T-helper 17 cell (primary cell): ENCODE measurements around the gene PSMD13. TPM values are rescaled to one million over a fixed set of nuclear protein-coding genes. Genes with fewer than 3 reads are reported as not detected.

Source experiments
- ATAC-seq: fragments of 150-1000 bp; cut with Tn5 transposase; 2 replicates; pipeline ENCODE4 v1.10.0; 2021; ENCODE audit warnings: mild to moderate bottlenecking, moderate library complexity
- DNase-seq, 3 donors: peaks; one replicate each; pipeline versions ENCODE4 v3.0.0 to v3.0.0-alpha.2; 2020 to 2021
- H3K9me3 ChIP-seq: one replicate; pipeline ENCODE4 v1.7.0; 2013; ENCODE audit warnings: low read length, mild to moderate bottlenecking; ENCODE audit not compliant: control insufficient read depth, poor library complexity, severe bottlenecking
- H3K27ac Mint-ChIP-seq: one replicate; pipeline ENCODE4 v1.8.0; 2022; ENCODE audit warnings: mild to moderate bottlenecking, moderate library complexity, mixed read lengths
- H3K27me3 Mint-ChIP-seq: one replicate; pipeline ENCODE4 v1.8.0; 2022; ENCODE audit warnings: mixed read lengths
- H3K36me3 Mint-ChIP-seq: one replicate; pipeline ENCODE4 v1.8.0; 2022; ENCODE audit warnings: low read depth, mixed read lengths
- H3K4me1 Mint-ChIP-seq: one replicate; pipeline ENCODE4 v1.8.0; 2022; ENCODE audit warnings: mild to moderate bottlenecking, mixed read lengths
- H3K4me3 Mint-ChIP-seq: one replicate; pipeline ENCODE4 v1.8.0; 2022; ENCODE audit warnings: mild to moderate bottlenecking, moderate library complexity, mixed read lengths
- total RNA-seq, 4 donors: library from RNA in 2 of 4; stranded (reverse) in 2 of 4; gene quantifications; one replicate each; pipeline ENCODE4 v1.2.3 and lab custom pipeline; 2022 to 2026

Gene PSMD13
- total RNA-seq, 2 donors from 2014 or later = 60.6 to 63.6 TPM

GRCh38 chr11:270451-271318 lies 33.9 kb downstream of the PSMD13 start:
- no peak overlapping the region for H3K4me3 Mint-ChIP-seq
- DNase-seq = no peak
- H3K9me3 ChIP-seq = no peaks in the 10 kb centered on the region
- H3K36me3 Mint-ChIP-seq = peaks cover 2% of the 10 kb centered on the region
- H3K4me1 Mint-ChIP-seq = peaks cover 21% of the 10 kb centered on the region
- no peak for ATAC-seq
- no peaks in the 10 kb centered on the region for H3K27me3 Mint-ChIP-seq
- peak overlapping the region; percentile 100 for H3K27ac Mint-ChIP-seq

DNA sequence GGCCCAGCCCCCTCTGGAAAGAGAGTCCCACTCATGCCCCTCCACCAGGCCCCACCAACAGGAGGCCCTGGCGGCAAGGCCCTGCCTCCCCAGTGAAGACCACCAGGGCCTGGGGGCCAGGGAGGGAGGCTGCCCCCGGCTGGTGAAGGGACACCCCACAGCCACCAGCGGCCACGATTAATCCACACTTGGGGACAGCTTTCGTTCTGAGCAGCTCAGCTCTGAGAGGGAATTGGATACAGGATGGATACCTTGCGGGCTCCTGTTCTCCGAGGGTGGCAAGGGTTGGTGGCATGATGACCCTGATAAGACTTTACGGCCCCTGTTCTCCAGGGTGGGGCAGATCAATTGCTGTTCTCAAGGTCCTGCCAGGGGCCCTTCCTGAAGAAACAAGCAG lies 34.5 kb downstream of the PSMD13 start:
- H3K4me1 Mint-ChIP-seq = peaks cover 21% of the 10 kb centered on the region
- H3K9me3 ChIP-seq = no peaks in the 10 kb centered on the region
- H3K27ac Mint-ChIP-seq = no peak overlapping the region
- H3K27me3 Mint-ChIP-seq = no peaks in the 10 kb centered on the region
- ATAC-seq (no peak), DNase-seq (no peak)
- H3K4me3 Mint-ChIP-seq = no peak overlapping the region
- peaks cover 2% of the 10 kb centered on the region for H3K36me3 Mint-ChIP-seq

- H3K27ac Mint-ChIP-seq = no peak overlapping the region
- peaks cover 21% of the 10 kb centered on the region for H3K4me1 Mint-ChIP-seq
Observed at GRCh38 chr11:272195-272930, 35.6 kb downstream of the PSMD13 start.

GRCh38 chr11:272931-273198 lies 36.1 kb downstream of the PSMD13 start:
- ATAC-seq (no peak), DNase-seq (no peak)
- Mint-ChIP-seq H3K27ac (no peak overlapping the region), H3K4me1 (peaks cover 23% of the 10 kb centered on the region), H3K27me3 (no peaks in the 10 kb centered on the region), H3K4me3 (no peak overlapping the region), H3K36me3 (peaks cover 2% of the 10 kb centered on the region)
- no peaks in the 10 kb centered on the region for H3K9me3 ChIP-seq

More at GRCh38 chr11:272195-272930, 35.6 kb downstream of the PSMD13 start:
- H3K9me3 ChIP-seq = no peaks in the 10 kb centered on the region
- ATAC-seq = no peak
- DNase-seq = no peak
- H3K27me3 Mint-ChIP-seq = no peaks in the 10 kb centered on the region
- H3K4me3 Mint-ChIP-seq = no peak overlapping the region
- H3K36me3 Mint-ChIP-seq = peaks cover 2% of the 10 kb centered on the region

GRCh38 chr11:276219-276618 lies 39.4 kb downstream of the PSMD13 start:
- Mint-ChIP-seq H3K4me3 (no peak overlapping the region), H3K36me3 (no peaks in the 10 kb centered on the region), H3K27me3 (peaks cover 5% of the 10 kb centered on the region), H3K27ac (no peak overlapping the region), H3K4me1 (peaks cover 16% of the 10 kb centered on the region)
- no peak for DNase-seq
- ATAC-seq = no peak
- no peaks in the 10 kb centered on the region for H3K9me3 ChIP-seq

GRCh38 chr11:278001-278951 lies 41.5 kb downstream of the PSMD13 start, which contains the start of gene NLRP6:
NLRP6 (plus strand) TSS chr11:278407; CDS start chr11:278570, 163 bp downstream.
- DNase-seq (no peak), ATAC-seq (no peak)
- no peaks in the 10 kb centered on the region for H3K9me3 ChIP-seq
- H3K27me3 Mint-ChIP-seq = peaks cover 5% of the 10 kb centered on the region
- H3K4me1 Mint-ChIP-seq = peaks cover 32% of the 10 kb centered on the region
- H3K36me3 Mint-ChIP-seq = peaks cover 5% of the 10 kb centered on the region
- peak within 1 kb of the TSS; percentile 90 for H3K4me3 Mint-ChIP-seq
- peak within 1 kb of the TSS; percentile 3 for H3K27ac Mint-ChIP-seq

- DNase-seq = no peak
- Mint-ChIP-seq H3K4me1 (peaks cover 32% of the 10 kb centered on the region), H3K4me3 (peak overlapping the region; percentile 90), H3K36me3 (peaks cover 5% of the 10 kb centered on the region), H3K27ac (no peak overlapping the region), H3K27me3 (peaks cover 5% of the 10 kb centered on the region)
- H3K9me3 ChIP-seq = no peaks in the 10 kb centered on the region
- peak; percentile 29 for ATAC-seq
Observed at GRCh38 chr11:279040-279965, 42.5 kb downstream of the PSMD13 start.

DNA sequence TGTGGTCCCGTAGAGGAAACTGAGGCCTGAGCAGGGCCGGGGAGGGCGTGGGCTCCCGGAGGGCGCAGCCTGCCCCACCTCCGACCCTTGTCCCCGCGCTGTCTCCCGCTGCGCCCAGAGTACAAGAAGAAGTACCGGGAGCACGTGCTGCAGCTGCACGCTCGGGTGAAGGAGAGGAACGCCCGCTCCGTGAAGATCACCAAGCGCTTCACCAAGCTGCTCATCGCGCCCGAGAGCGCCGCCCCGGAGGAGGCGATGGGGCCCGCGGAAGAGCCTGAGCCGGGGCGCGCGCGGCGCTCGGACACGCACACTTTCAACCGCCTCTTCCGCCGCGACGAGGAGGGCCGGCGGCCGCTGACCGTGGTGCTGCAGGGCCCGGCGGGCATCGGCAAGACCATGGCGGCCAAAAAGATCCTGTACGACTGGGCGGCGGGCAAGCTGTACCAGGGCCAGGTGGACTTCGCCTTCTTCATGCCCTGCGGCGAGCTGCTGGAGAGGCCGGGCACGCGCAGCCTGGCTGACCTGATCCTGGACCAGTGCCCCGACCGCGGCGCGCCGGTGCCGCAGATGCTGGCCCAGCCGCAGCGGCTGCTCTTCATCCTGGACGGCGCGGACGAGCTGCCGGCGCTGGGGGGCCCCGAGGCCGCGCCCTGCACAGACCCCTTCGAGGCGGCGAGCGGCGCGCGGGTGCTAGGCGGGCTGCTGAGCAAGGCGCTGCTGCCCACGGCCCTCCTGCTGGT lies 43.4 kb downstream of the PSMD13 start:
- Mint-ChIP-seq H3K27me3 (peaks cover 5% of the 10 kb centered on the region), H3K36me3 (peaks cover 5% of the 10 kb centered on the region), H3K27ac (no peak overlapping the region), H3K4me3 (peak overlapping the region; percentile 89), H3K4me1 (peaks cover 32% of the 10 kb centered on the region)
- ATAC-seq = peak; percentile 76
- H3K9me3 ChIP-seq = no peaks in the 10 kb centered on the region
- no peak for DNase-seq

GRCh38 chr11:280706-281485 lies 44.1 kb downstream of the PSMD13 start:
- ATAC-seq (peak; percentile 47), DNase-seq (no peak)
- peak overlapping the region; percentile 79 for H3K27ac Mint-ChIP-seq
- H3K4me1 Mint-ChIP-seq = peaks cover 32% of the 10 kb centered on the region
- H3K9me3 ChIP-seq = no peaks in the 10 kb centered on the region
- H3K27me3 Mint-ChIP-seq = peaks cover 5% of the 10 kb centered on the region
- peak overlapping the region; percentile 89 for H3K4me3 Mint-ChIP-seq
- peaks cover 5% of the 10 kb centered on the region for H3K36me3 Mint-ChIP-seq

DNA sequence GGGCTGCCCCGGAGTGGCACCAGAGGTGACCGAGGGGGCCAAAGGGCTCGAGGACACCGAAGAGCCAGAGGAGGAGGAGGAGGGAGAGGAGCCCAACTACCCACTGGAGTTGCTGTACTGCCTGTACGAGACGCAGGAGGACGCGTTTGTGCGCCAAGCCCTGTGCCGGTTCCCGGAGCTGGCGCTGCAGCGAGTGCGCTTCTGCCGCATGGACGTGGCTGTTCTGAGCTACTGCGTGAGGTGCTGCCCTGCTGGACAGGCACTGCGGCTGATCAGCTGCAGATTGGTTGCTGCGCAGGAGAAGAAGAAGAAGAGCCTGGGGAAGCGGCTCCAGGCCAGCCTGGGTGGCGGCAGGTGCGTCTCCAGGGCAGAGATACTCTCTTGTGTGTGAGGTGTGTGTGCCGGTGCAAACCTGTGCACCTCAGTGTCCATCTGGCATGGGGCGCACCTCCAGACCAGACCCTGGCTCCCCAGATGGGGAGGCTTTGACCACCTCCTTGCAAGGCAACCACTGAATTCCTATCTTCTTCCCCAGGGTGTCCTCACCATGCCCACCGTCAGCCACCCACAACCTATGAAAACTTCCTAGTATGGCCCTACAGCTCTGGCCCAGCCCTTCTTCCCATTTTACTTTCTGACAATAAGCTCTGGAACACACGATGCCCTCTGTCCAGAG lies 44.8 kb downstream of the PSMD13 start:
- H3K36me3 Mint-ChIP-seq = peaks cover 5% of the 10 kb centered on the region
- DNase-seq = no peak
- H3K4me3 Mint-ChIP-seq = peak overlapping the region; percentile 89
- peaks cover 34% of the 10 kb centered on the region for H3K4me1 Mint-ChIP-seq
- H3K27ac Mint-ChIP-seq = peak overlapping the region; percentile 79
- no peaks in the 10 kb centered on the region for H3K9me3 ChIP-seq
- ATAC-seq = peak; percentile 15
- H3K27me3 Mint-ChIP-seq = peaks cover 5% of the 10 kb centered on the region

DNA sequence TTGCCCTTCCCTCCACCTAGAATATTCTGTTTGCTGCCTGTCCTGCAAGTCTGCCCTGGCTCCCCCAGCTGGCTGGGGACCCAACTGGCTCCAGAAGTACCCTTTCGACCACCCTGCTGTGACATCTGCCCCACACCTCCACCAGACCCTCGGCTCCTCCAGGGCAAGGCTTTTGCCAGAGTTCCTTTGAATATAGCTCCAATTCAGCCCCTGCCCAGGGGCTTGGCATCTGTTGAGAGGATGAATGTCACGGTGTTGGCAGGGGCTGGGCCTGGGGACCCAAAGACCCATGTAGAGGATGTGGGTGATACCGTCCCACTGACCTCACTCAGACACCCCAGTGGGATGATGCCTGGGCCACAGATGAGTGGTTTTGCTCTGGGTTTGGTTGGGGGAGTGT lies 45.4 kb downstream of the PSMD13 start:
- ATAC-seq = no peak
- peaks cover 5% of the 10 kb centered on the region for H3K36me3 Mint-ChIP-seq

More for the DNA sequence above, 45.4 kb downstream of the PSMD13 start:
- H3K4me3 Mint-ChIP-seq = peak overlapping the region; percentile 89
- H3K27me3 Mint-ChIP-seq = peaks cover 5% of the 10 kb centered on the region
- peaks cover 38% of the 10 kb centered on the region for H3K4me1 Mint-ChIP-seq
- H3K27ac Mint-ChIP-seq = peak overlapping the region; percentile 79
- H3K9me3 ChIP-seq = no peaks in the 10 kb centered on the region
- no peak for DNase-seq
